Neural cell (in vitro differentiated cells): Measurements from ENCODE around the gene OLFM1.

ENCODE experiments used
- EP300 ChIP-seq: fragments of 450-650 bp; conservative IDR thresholded peaks from 2 replicates; pipeline ENCODE4 v1.6.1; 2014; ENCODE audit warnings: antibody characterized with exemption, mild to moderate bottlenecking, moderate library complexity; ENCODE audit not compliant: poor library complexity, severe bottlenecking
- EZH2 ChIP-seq: fragments of 200-600, 300-800 bp; shearing (Covaris generic), sonication (generic); IDR thresholded peaks from 2 replicates; pipeline ENCODE4 v1.6.1; 2014; ENCODE audit warnings: antibody characterized with exemption, low read length, borderline replicate concordance, mild to moderate bottlenecking; ENCODE audit not compliant: insufficient read depth, poor library complexity, severe bottlenecking
- POLR2AphosphoS5 ChIP-seq: IDR thresholded peaks from 2 replicates; pipeline ENCODE4 v1.6.1; 2012
- REST ChIP-seq: IDR thresholded peaks from 2 replicates; pipeline ENCODE4 v1.6.1; 2012; ENCODE audit warnings: borderline replicate concordance
- TAF1 ChIP-seq: IDR thresholded peaks from 2 replicates; pipeline ENCODE4 v1.6.1; 2012; ENCODE audit warnings: low read depth
- TF ChIP-seq, protein P1 (sequence below): fragments of 450-650 bp; IDR thresholded peaks from 2 replicates; pipeline ENCODE4 v1.5.1; 2014; ENCODE audit warnings: antibody characterized with exemption, mild to moderate bottlenecking, moderate library complexity; ENCODE audit not compliant: poor library complexity, severe bottlenecking

- TF ChIP-seq, protein P1, sequence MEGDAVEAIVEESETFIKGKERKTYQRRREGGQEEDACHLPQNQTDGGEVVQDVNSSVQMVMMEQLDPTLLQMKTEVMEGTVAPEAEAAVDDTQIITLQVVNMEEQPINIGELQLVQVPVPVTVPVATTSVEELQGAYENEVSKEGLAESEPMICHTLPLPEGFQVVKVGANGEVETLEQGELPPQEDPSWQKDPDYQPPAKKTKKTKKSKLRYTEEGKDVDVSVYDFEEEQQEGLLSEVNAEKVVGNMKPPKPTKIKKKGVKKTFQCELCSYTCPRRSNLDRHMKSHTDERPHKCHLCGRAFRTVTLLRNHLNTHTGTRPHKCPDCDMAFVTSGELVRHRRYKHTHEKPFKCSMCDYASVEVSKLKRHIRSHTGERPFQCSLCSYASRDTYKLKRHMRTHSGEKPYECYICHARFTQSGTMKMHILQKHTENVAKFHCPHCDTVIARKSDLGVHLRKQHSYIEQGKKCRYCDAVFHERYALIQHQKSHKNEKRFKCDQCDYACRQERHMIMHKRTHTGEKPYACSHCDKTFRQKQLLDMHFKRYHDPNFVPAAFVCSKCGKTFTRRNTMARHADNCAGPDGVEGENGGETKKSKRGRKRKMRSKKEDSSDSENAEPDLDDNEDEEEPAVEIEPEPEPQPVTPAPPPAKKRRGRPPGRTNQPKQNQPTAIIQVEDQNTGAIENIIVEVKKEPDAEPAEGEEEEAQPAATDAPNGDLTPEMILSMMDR: no peak
- no peak for TF ChIP-seq EZH2
- TF ChIP-seq POLR2AphosphoS5: no peak
- TF ChIP-seq REST: no peak
- TF ChIP-seq TAF1: no peak
- TF ChIP-seq EP300: no peak
Observed at GRCh38 chr9:135119496-135120064, 32.1 kb downstream of the OLFM1 start.
